K562 (cell line): ENCODE data around the gene DZIP1.

Source experiments
- CTCF ChIP-seq, 3 experiments: IDR thresholded peaks in 2 of 3; conservative IDR thresholded peaks in 1 of 3; 2 replicates each; pipeline ENCODE4 v1.5.1; 2011 to 2012; ENCODE audit warnings: low read length in 3 of 3, mild to moderate bottlenecking in 3 of 3, control low read depth in 2 of 3, improper control_type of control experiment in 1 of 3, inconsistent platforms in 1 of 3, low read depth in 1 of 3, mixed read lengths in 1 of 3, moderate library complexity in 1 of 3; ENCODE audit not compliant: insufficient read depth in 2 of 3
- E2F4 ChIP-seq: sonication (generic); formaldehyde crosslinking; IDR thresholded peaks from 2 replicates; pipeline ENCODE4 v1.8.0; 2022; ENCODE audit warnings: mild to moderate bottlenecking, low read depth, missing genetic modification reagents
- ELF4 ChIP-seq: fragments of 450-650 bp; formaldehyde crosslinking; IDR thresholded peaks from 2 replicates; pipeline ENCODE4 v1.4.0; 2022; ENCODE audit warnings: missing genetic modification characterization
- ELK3 ChIP-seq: fragments of 450-650 bp; formaldehyde crosslinking; IDR thresholded peaks from 2 replicates; pipeline ENCODE4 v1.4.0; 2020; ENCODE audit warnings: mild to moderate bottlenecking
- POLR2A ChIP-seq: fragments of 450-650 bp; conservative IDR thresholded peaks from 2 replicates; pipeline ENCODE4 v1.6.1; 2016
- RBM14 ChIP-seq: fragments of 200-400 bp; formaldehyde crosslinking; IDR thresholded peaks from 2 replicates; pipeline ENCODE4 v1.6.1; 2018; ENCODE audit warnings: low read depth, mild to moderate bottlenecking, low read length, moderate library complexity, borderline replicate concordance; ENCODE audit not compliant: insufficient read depth
- SETDB1 ChIP-seq: IDR thresholded peaks from one replicate; pipeline ENCODE4 v1.6.1; 2012; ENCODE audit warnings: low read length, control low read depth, inconsistent platforms

- TF ChIP-seq CTCF (IDR thresholded peaks at IDR 0.05 in 2 of 3, conservative IDR thresholded peaks at IDR 0.05 in 1 of 3; ENCODE audit: insufficient read depth in 2 of 3, low read depth in 1 of 3, low read length in 3 of 3) (no peak), SETDB1 (no peak), E2F4 (CRISPR knock-in tag) (no peak), ELF4 (no peak), RBM14 (no peak), POLR2A (no peak), ELK3 (CRISPR knock-in tag) (no peak)
These were observed 103.6 kb downstream of the DZIP1 start for GRCh38 chr13:95540888-95541287.
